Medulla oblongata (tissue), 1 donor: ENCODE data around the gene PEDS1.
"Not testable (repeated sequence)": the region's sequence is repeated elsewhere in the genome, so short reads cannot be mapped to it uniquely, and the experiment has no call there.

ENCODE experiments used
- DNase-seq: peaks from one replicate; pipeline ENCODE4 v3.0.0-alpha.2; 2015; ENCODE audit errors: extremely low spot score

The PEDS1 gene

GRCh38 chr20:50153500-50154377, at the start of gene PEDS1:
Gene PEDS1, minus strand, starts transcription at chr20:50153723. Its CDS starts 86 bp downstream, at chr20:50153637.
- peak; percentile 93 for DNase-seq

GRCh38 chr20:50202677-50203076, 49.2 kb upstream of the PEDS1 start:
- no peak for DNase-seq

GRCh38 chr20:50201710-50202109, 48.2 kb upstream of the PEDS1 start:
- DNase-seq: not testable (repeated sequence)

- no peak for DNase-seq
These were observed 47.1 kb upstream of the PEDS1 start for GRCh38 chr20:50200482-50201104.

- DNase-seq: no peak
These were observed 46.2 kb upstream of the PEDS1 start for GRCh38 chr20:50199703-50200102.

- no peak for DNase-seq
These were observed 45.2 kb upstream of the PEDS1 start for GRCh38 chr20:50198716-50199115.

- no peak for DNase-seq
These were observed 44.7 kb upstream of the PEDS1 start for GRCh38 chr20:50198180-50198666.

GRCh38 chr20:50197463-50198179, 44.1 kb upstream of the PEDS1 start:
- no peak for DNase-seq

- DNase-seq: no peak
These were observed 43.4 kb upstream of the PEDS1 start for GRCh38 chr20:50196896-50197295.

GRCh38 chr20:50196248-50196647, 42.7 kb upstream of the PEDS1 start:
- no peak for DNase-seq

- no peak for DNase-seq
These were observed 42.1 kb upstream of the PEDS1 start for GRCh38 chr20:50195524-50196120.

- no peak for DNase-seq
These were observed 41.5 kb upstream of the PEDS1 start for GRCh38 chr20:50194831-50195523.

GRCh38 chr20:50194422-50194830, 40.9 kb upstream of the PEDS1 start:
- no peak for DNase-seq

GRCh38 chr20:50193836-50194421, 40.4 kb upstream of the PEDS1 start:
- peak; percentile 42 for DNase-seq

- peak; percentile 40 for DNase-seq
These were observed 39.8 kb upstream of the PEDS1 start for GRCh38 chr20:50193199-50193835.

GRCh38 chr20:50192364-50193198, 39.1 kb upstream of the PEDS1 start:
- DNase-seq: peak; percentile 76

GRCh38 chr20:50191544-50192363, 38.2 kb upstream of the PEDS1 start:
- no peak for DNase-seq

GRCh38 chr20:50191065-50191543, 37.6 kb upstream of the PEDS1 start:
- DNase-seq: no peak
